Activated gamma-delta T cell treated with Interleukin-2 at 50 U/mL for 16 hours (primary cell): ENCODE data around the gene RHBDF1.
A peak's percentile ranks its signal among the peaks of the same experiment; 100 is the strongest.

Experiments
- DNase-seq: peaks from one replicate; pipeline ENCODE4 v3.0.0-alpha.2; 2020

RHBDF1 gene

DNA sequence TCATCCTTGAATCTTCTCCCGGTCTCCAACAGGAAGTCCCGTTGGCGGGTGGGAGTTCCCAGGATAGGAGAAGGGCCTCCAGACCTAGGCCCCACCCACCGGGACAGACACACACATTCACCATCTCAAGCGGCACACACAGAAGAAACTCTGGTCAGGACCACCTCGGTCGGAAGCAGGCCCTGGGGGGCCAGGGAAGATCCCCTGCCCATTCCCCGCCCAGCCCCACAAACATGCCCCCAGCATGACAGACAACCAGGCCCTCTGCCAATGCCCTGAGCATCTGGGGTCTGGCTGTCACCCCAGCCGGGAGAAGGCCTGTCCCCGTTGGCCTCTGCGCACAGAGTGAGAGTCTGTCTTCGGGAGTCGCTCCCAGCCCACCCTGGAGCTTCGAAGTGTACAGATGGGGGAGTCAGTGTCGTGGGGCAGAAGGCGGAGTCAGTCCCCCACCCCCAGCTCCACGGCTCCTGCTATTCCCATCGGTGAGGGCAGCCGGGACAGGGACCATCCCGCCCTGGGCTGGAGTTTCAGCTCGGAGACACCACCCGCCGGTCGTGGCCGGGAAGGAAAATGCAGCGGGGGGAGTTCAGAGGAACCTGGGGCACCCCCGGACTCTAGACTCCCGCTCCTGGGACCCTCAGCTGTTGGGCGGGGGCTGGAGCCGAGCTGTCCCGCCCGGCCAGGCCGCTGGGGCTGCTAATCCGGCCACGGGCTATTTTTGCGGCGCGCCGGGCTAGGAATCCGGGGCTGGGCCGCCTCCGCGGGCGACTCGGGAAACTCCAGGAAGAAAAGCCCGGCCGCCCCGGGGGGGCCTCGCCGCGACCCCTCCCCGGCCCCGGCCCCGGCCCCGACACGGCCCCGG is 660 bp downstream of the RHBDF1 start:
- DNase-seq: no peak

DNA sequence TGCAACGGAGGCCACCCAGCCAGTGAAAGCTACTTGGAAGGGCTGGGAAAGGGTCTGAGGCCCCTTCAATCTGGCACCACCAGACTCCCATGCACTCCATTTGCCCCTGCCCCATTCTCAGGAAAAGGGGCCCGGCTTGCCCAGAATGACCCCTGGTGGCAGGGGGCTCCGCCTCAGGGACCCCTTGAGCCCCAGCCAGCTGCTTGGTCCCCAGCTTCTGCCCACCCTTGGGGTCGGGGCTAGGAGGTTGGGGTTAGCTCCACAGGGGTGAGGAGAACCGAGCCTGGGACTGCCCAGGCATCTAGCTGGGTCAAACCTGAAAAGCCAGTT is 1.3 kb downstream of the RHBDF1 start:
- DNase-seq: no peak

DNA sequence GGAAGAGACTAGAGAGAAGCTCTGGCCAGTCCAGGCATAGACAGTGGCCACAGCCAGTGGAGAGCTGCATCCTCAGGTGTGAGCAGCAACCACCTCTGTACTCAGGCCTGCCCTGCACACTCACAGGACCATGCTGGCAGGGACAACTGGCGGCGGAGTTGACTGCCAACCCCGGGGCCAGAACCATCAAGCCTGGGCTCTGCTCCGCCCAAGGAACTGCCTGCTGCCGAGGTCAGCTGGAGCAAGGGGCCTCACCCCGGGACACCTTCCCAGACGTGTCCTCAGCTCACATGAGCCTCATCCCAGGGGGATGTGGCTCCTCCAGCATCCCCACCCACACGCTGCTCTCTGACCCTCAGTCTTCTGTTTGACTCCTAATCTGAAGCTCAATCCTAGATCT is 3.2 kb downstream of the RHBDF1 start:
- no peak for DNase-seq

DNA sequence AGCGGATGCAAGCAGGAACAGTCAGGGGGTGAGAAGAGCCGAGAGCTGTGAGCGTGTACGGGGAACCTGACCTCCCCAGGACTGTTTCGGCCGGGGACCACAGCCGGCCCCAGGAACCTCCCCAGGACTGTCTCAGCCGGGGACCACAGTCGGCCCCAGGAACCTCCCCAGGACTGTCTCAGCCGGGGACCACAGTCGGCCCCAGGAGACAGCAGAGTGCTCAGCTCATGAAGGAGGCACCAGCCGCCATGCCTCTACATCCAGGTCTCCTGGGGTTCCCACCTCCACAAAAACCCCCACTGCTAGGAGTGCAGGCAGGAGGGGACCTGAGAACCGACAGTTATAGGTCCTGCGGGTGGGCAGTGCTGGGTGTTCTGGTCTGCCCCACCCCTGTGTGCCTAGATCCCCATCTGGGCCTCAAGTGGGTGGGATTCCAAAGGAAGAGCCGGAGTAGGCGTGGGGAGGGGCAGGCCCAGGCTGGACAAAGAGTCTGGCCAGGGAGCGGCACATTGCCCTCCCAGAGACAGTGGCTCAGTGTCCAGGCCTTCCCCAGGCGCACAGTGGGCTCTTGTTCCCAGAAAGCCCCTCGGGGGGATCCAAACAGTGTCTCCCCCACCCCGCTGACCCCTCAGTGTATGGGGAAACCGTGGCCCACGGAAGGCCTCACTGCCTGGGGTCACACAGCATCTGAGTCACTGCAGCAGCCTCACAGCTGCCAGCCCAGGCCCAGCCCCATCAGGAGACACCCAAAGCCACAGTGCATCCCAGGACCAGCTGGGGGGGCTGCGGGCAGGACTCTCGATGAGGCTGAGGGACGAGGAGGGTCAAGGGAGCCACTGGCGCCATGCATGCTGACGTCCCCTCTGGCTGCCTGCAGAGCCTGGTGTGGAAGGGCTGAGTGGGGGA is 4.3 kb downstream of the RHBDF1 start:
- DNase-seq: no peak

DNA sequence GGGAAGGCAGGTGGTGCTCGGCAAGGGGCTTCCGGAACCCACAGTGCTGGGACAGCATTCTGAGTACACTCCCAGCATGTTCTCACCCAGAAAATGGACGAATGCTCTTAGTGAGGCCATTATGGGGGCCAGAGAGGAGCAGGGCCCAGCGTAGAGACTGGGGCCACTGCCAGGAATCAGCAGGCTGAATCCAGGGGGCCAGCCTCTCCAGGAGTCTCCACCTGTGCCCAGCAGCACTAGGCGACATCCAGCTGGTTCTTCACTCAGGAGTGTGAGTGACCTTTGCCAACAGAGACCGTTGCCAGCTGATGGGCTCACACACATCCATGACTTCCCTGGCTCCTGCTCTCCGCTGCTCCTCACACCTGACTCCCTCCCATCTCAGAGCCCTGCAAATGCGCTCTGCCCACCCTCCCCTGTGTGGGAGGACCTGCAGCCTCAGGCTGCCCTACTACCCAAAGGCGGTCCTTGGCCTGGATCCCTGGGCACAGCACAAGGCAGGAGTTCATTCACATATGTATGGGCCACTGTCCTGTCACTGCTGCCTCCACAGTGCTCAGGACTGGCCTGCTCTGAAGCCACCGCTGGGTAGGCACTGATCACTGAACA is 5.1 kb downstream of the RHBDF1 start:
- no peak for DNase-seq

DNA sequence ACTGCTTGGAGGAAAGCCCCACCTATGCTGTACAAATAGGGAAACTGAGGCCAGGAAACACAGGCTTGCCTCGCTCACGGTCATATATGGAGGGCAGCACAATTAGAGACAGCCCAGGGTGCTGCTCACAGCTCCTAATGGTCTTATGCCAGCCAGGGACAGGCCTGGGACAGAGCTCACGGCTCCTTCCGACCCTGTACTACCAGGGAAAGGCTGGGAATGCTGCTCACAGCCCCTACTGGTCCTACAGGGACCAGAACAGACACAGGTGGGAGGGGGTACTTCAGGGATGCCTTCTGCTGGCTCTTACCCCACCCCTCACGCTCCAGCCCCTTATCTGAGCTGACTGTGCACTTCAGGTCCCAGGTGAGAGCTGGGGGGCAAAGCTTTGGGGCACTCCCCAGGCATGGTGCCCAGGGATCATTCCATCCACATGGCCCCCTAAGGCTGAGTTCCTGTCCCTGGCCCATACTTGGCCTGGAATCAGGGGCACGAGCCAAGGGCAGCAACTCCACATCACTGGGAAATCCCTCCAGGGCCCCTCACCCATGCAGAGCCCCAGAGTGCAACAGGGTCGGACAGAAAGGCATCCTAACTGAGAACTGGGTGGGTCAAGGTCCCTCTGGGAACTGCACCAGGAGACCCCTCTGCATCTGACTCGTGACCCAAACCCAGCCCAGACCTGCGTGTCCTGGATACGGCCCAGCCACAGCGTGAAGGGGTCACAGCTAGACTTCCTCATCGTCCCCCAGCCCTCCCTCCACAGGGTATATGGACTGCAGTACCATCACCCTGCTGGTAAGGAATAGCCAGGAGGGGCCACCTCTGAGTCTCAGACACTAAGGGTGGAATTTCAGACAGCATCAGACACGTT is 5.9 kb downstream of the RHBDF1 start:
- DNase-seq: no peak

DNA sequence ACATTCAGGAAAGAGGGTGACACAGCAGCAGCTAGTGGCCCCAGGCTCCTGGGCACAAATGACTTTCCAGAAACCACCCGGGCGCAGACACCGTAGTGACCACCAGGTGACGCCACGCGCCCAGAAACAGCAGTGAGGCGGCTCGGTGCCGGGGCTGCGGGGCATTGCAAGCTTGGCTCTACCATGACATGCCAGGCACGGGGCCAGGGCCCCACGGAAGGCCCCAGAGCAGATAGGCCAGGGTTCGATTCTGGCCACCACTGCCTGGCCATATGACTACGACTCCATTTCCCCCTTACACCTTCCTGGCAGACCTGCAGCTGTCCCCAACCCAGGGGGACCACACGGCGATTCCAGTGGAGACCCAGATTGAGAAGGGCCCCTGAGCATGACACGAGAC is 6.7 kb downstream of the RHBDF1 start:
- peak; percentile 85 for DNase-seq

DNA sequence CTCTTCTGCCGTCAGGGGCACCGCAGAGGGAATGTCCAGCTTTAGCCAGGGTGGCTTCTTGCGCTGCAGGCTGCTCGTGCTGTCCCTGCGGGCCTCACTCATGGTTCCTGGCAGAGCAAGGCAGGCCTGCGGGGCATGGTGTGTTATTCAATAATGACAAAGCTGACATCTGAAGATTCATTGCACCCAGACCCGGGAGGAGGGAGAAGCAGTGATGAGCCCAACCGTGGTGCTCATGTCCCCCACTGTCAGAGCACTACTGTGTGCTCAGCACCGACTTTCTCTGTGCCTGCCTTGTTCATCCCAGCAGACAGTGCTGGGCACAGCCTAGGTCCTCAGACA is 7.5 kb downstream of the RHBDF1 start:
- no peak for DNase-seq

DNA sequence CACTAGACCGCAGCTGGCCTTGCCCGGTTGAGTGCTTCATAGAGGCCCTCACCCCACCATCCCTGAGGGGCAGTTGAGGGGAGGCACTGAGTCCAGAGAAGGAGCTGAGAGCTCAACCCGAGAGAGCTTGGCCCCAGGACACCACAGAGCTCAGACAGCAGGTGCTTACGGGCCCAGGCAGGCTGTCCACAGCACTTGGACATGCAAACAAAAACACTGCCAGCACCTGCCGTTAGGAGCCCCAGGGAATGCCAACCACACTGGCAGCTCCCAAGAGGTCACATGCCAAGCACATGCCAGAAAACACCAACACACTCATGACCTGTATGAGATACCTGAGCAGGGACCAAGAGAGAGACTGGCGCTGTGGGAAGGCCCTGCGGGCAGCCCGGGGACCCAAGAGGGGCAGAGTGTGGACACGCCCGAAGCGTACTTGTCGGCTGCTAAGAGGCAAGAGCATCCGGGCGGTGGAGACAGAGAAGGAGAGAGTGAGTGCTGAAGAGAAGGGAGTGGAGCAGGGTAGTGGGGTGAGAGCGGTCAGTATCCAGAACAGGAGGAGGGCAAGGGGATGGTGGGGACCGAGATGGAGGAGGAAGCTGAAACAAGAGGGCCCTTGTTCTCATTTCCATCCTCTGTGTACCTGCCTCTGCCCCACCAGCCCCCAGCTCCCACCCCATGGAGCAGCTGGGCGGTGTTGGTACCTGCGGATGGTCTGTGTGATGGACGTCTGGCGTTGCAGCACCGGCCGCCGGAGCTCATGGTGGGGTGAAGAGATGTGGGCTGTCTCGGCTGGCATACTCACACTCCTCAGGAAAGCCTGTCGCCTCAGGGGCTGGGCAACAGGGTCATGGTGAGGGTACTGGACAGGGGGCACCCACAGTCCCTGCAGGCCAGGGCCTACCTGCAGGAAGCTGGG is 8.2 kb downstream of the RHBDF1 start:
- DNase-seq: no peak

DNA sequence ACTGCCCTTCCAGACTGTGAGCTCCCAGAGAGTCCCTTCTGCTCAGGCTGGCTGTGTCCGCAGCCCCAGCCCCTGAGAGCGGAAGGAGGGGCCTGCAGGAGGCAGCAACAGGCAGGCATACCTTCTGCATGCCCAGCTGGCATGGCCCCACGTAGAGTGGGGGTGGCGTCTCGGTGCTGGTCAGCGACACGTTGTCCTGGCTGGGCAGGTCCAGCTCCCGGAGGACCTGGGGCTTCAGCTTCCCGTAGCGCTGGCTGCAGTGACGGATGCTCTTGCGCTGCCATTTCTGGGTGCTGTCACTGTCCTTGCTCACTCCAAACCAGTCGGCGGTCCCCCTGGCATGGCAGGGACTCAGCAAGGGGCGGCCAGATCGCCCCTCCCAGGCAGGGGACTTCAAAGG is 9.0 kb downstream of the RHBDF1 start:
- DNase-seq: no peak

DNA sequence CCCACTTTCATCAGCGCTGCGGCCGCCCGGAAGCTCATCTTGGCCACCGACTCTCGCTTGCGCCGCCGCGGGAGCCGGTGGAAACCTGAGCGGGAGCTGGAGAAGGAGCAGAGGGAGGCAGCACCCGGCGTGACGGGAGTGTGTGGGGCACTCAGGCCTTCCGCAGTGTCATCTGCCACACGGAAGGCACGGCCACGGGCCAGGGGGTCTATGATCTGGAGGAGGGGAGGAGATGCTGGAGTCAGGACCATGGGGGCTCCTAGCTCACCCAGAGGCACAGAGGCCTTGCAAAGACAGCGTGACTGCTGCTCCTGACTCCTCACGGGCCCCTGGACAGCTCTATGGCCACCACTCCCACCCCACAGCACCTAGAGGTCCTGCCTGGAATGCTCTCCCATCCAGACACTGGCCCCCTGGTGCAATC is 9.5 kb downstream of the RHBDF1 start:
- DNase-seq: no peak

DNA sequence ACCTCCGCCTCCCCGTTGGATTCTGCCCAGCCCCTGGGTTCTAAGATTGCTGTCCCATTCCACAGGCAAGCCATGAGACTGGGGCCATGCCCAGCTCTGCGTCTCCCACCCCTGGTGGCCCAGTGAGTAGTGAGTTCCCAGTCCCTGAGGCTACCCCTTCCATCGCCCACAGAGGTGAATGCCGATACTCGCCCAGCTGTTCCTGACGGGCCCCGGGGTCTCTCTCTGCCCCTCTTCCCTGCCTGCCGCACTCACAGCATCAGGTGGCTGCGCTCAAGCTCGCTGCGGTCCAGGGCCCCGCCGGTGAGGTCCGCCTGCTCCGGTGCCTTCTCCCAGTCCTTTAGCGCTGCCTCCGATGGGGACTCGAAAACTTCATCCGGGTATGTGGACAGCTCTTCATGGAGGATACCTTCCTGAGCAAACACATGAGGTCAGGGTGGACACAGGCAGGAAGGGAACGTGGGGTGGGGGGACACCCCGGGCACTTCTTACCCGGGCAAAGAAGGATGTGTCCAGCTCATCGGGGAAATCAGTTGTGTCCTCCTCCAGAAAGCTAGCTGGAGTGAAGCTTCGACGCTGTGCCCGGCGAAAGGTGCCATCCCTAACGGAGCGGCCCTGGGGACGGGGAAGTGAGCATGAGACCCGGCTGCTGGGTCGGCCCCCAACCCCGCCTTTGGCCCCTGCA is 10.0 kb downstream of the RHBDF1 start:
- DNase-seq: no peak

DNA sequence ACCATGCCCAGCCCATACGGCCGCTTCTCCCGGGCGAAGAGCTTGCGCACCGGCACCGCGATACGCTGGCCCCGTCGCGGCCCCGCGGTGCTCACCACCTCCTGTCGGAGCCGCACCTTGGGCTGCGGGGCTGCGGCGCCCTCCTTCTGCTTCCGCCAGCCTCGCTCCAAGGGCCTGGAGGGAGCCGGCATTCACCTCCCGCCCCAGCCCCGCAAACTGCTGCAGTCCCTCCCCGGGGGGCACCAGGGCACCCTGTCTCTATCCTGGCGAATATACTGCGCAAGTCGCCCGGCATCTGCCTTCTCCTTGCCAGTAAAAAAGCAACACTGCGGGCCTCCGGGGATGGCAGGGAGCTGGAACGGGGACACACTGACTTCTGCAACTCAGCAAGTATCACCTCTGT is 10.6 kb downstream of the RHBDF1 start:
- DNase-seq: no peak

DNA sequence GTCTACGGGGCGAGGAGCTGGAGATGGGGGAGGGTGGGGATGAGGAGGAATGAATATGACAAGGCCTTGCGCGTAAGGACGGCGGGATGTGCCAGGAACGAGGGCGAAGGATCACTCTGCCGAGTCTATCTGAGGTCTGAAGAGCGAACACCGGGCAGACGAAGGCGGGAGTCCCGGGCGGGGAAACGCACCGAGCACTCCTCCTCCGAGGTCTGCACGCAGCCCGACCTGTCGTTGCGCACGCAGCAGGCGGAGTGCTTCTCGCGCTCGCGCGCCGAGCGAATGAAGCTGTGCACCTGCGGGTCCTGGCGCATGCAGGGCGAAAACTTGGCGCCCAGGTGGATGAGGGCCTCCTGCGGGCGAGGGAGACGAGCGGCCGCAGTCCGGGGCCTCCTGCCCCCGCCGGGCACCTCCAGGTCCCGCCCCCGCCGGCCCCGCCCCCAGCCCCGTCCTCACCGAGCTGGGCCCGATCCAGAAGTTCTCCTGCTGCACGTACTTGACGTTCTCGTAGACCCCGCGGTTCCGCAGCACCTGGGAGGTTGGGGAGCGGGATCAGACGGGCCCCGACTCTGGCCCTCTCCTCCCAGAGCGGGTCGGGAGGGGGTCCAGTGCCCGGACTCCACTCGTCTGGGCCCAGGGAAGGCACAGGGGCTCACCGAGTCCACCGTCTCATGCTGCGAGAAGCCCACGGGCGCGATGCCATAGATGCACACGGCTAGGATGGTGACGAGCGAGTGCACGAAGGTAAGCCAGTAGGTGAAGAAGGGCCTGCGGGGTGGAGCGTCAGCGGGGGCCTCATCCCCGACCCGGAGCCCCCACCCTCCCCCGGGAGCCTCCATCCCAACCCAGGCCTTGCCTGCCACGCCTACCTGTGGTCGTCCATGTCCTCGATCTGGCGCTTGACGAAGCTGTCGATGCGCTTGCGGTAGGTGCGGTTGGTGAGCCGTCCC is 11.2 kb downstream of the RHBDF1 start:
- DNase-seq: no peak

DNA sequence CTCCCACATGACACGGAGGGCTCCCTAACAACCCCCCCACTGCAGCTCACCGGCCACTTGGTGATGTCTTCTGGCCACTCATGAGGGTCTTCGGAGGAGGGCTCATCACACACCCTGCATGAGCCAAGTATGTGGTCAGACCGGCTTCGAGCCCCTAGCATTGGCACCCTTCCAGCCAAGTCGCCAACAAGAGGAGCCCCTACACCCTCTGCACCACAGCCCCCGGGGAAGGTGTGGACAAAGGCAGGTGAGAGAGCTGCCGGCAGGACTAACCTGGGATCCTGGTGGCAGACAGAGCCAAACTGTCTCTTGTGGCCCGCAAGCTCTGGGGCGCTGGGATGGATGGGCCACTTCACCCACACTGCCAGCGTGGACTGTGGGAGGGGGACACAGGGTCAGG is 12.3 kb downstream of the RHBDF1 start:
- no peak for DNase-seq

DNA sequence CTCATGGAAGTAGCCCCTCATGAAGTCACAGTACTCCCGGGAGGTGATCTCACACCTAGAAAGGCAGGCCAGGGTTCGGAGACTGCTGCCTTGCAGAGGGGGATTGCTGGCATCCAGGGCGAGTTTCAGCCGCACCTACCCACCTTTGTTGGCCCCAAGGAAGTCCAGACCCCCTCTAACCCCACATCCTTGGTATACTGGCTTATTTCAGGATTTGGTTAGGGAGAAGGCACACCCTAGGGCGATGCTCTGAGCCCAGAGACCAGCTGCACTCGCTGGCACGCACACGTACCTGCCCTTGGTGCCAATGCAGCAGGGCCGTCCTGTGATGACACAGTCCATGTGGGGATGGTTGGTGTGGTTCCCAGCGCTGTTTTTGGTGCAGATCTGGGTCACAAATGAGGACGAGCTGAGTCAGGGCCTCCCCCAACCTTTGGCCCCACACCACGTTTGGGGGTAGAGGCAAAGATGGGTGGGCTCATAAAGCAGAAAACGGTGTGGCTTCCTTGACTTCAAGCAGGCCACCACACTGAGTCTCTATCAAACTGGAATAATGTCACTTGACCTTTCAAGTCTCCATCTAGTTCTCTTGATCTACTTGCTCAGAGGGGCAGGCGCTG is 12.9 kb downstream of the RHBDF1 start:
- no peak for DNase-seq

DNA sequence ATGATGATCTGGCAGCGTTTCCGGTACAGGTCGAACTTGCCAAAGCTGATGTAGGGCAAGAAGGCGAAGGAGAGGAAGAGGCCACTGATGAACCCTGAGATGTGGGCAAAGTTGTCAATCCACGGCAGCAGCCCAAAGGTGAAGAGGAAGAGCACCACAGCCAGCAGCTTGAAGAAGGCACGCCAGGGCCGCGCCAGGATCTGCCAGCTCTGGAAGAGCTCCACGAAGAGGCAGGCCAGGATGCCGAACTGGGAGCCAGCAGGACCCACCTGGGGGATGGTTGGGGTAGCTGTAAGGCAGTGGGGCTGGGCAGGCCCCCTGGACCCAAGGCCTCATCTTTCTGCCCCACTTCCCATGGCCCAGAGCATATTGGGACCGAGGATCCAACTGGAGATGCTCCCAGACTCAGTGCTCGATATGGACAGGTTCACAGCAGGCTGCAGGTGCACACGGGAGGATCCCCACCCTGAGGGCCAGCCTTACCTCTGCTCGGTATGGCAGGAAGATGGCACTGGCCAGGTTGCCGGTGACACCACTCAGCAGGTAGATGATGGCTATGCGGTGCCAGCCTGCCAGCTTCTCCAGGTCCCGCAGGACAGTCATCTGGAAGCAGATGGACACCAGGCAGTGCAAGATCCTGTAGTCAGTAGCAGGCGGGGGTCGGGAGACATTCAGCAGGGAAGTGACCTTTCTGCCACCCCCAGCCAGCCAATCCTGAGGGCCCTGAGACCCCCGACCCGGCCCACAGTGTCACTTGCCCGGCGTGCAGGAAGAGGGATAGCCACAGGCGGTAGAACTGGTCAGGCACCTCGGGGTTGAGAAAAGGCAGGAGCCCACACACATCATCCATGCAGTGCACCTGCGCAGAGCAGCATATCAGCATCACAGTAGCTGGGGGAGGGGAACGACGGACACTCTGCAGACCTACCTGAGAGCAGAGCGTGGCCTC is 13.7 kb downstream of the RHBDF1 start:
- DNase-seq: no peak

DNA sequence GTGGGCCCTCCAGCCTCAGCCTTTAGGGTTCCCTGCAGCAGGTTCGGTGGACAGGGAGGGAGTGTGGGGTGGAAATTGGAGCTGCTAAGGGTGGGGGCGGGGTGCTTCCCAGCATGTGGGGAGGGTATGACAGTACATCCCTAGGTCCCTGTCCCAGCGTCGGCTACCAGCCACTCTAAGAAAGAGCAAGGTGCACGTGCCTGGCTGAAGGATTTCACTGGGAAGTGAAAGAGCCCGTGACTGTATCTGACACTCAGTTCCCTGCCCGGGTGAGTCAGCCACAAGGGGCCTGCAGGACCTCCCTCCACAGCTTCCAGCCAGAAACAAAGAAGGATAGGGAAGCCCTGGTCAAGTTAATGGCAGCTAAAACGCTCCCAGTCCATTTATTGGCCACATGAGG is 14.7 kb downstream of the RHBDF1 start:
- DNase-seq: no peak
